ENCODE results near the gene TMEM272.

- TF ChIP-seq TEAD4 (IDR thresholded peaks at IDR 0.05; ENCODE audit: borderline replicate concordance, insufficient read depth) (no peak), POLR2AphosphoS5 (IDR thresholded peaks at IDR 0.05; ENCODE audit: low read depth, low read length) (no peak), USF2 (IDR thresholded peaks at IDR 0.05; ENCODE audit: borderline replicate concordance, low read depth, low read length) (no peak), CTCF (IDR thresholded peaks at IDR 0.05) (no peak), YY1 (IDR thresholded peaks at IDR 0.05; ENCODE audit: low read depth) (no peak), EP300 (IDR thresholded peaks at IDR 0.05; ENCODE audit: borderline replicate concordance in 1 of 2, low read depth in 1 of 2, low read length in 1 of 2) (no peak), RCOR1 (IDR thresholded peaks at IDR 0.05; ENCODE audit: low read length) (no peak), TCF12 (IDR thresholded peaks at IDR 0.05) (no peak), RAD21 (IDR thresholded peaks at IDR 0.05; ENCODE audit: low read length) (no peak), USF1 (IDR thresholded peaks at IDR 0.05; ENCODE audit: borderline replicate concordance, low read depth) (no peak)
Observed at GRCh38 chr13:51794964-51795363, 50.0 kb downstream of the TMEM272 start.

Data from SK-N-SH (cell line).